Mononuclear cell (primary cell): ENCODE data around the gene TMEM174. TPM values are rescaled to one million over a fixed set of nuclear protein-coding genes. Genes with fewer than 3 reads are reported as not detected.

Source experiments
- H3K27me3 ChIP-seq: 2 replicates; pipeline ENCODE4 v1.6.0; 2011; ENCODE audit warnings: low read length, control low read depth; ENCODE audit not compliant: insufficient read depth
- H3K4me1 ChIP-seq: 2 replicates; pipeline ENCODE4 v1.5.1; 2011; ENCODE audit warnings: mild to moderate bottlenecking, low read length, control low read depth; ENCODE audit not compliant: insufficient read depth
- H3K4me3 ChIP-seq: 2 replicates; pipeline ENCODE4 v1.5.1; 2011; ENCODE audit warnings: mild to moderate bottlenecking, low read length, moderate library complexity
- H3K9me3 ChIP-seq: 2 replicates; pipeline ENCODE4 v1.5.1; 2011; ENCODE audit warnings: low read depth, mild to moderate bottlenecking, control low read depth, low read length
- total RNA-seq: library from RNA; depleted of rRNA; stranded (reverse); fragments of >200 nt; gene quantifications from one replicate; pipeline ENCODE4 v1.2.3, GENCODE V29; 2012

Gene TMEM174
- total RNA-seq, 1 donor, result not detected

DNA sequence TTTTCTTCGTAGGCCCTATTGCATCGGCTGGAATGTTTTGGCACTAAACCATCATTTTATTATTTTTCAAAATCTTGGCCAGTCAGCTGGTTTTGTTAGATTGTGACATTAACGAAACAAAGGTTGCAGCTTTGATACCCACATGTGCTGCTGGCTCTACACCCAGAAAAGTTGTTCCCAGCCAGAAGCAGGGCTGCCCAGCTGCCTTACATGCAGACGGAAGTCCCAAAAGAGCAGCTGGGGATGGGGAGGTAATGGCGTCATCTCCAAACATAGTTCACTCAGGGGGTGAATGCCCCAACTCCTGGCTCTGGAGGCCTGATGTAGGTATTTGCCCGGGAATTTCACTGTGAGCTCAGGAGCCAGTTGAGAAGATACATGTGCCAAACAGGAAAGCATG lies 29.3 kb upstream of the TMEM174 start:
- H3K27me3 ChIP-seq, result peaks cover 52% of the 10 kb centered on the region
- H3K9me3 ChIP-seq, result no peaks in the 10 kb centered on the region
- no peaks in the 10 kb centered on the region for H3K4me1 ChIP-seq
- H3K4me3 ChIP-seq, result no peak overlapping the region

DNA sequence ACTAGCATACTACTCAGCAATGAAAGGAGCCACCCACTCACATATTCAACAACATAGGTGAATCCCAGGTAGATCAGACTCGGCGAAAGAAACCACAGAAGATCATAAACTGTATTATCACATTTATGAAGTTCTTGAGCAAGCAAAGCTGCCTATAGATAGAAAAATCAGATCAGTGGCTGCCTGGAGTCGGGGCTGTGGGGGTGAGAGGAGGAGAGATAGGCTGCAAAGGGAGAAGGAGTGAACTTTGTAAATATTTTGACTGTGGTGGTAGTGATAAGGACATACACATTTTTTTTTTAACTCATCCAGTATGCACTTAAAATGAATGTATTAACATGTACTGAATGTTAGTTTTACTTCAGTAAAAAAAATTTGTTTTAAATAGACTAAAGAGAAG lies 23.5 kb upstream of the TMEM174 start:
- no peaks in the 10 kb centered on the region for H3K9me3 ChIP-seq
- H3K27me3 ChIP-seq, result peaks cover 45% of the 10 kb centered on the region
- no peak overlapping the region for H3K4me3 ChIP-seq
- H3K4me1 ChIP-seq, result no peaks in the 10 kb centered on the region

DNA sequence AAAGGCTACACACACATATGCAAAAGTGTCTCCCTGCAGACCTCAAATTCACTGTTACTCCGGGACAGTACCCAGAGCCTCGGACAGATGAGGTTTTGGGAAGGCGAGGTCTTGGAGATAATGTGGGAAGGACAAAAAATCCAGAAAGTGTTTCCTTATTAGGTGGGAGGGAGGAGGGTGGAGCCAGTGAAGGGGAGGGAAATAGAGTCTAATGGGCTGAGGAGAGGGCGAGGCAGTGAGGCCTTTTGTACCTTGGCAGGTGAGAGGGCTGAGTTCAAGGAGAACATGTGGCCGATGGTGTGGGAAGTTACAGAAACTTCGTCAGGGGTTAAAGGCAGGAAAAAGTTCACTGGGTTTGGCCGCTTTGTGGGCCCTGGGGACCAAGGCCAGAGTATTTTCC lies 22.1 kb upstream of the TMEM174 start:
- H3K4me3 ChIP-seq, result no peak overlapping the region
- no peaks in the 10 kb centered on the region for H3K4me1 ChIP-seq

DNA sequence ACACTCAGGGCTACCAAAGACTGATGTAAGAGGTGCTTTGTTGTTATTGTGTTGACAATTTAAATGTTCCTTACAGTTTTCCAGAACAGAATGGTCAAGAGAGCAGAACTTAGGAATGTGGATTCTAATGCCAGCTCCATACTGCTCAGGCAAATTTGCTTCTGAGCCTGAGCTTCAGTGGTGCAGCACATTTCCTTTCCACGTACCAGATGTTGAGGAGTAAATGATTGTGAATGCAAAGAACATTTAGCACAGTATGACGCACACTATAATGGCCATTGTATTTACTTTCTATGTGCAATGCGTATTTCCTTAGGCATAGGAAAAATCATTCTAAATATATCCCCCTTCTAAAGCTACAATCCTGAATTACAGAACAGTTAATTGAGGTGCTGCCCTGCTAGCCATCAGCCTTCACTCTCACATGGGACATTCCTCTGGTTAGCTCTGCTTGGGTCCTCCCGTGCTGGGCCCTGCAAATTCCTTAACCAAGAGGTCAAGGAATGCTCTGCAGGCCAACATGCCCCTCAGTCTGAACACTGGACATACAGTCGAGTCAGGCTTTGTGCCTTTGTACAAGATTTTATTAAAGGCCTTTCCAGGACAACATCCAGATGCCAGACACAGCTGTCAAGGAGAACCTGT lies 21.1 kb upstream of the TMEM174 start:
- Histone ChIP-seq H3K27me3 (peaks cover 47% of the 10 kb centered on the region), H3K9me3 (no peaks in the 10 kb centered on the region), H3K4me3 (no peak overlapping the region), H3K4me1 (no peaks in the 10 kb centered on the region)

More for the DNA sequence above, 22.1 kb upstream of the TMEM174 start:
- Histone ChIP-seq H3K9me3 (no peaks in the 10 kb centered on the region), H3K27me3 (peaks cover 43% of the 10 kb centered on the region)

DNA sequence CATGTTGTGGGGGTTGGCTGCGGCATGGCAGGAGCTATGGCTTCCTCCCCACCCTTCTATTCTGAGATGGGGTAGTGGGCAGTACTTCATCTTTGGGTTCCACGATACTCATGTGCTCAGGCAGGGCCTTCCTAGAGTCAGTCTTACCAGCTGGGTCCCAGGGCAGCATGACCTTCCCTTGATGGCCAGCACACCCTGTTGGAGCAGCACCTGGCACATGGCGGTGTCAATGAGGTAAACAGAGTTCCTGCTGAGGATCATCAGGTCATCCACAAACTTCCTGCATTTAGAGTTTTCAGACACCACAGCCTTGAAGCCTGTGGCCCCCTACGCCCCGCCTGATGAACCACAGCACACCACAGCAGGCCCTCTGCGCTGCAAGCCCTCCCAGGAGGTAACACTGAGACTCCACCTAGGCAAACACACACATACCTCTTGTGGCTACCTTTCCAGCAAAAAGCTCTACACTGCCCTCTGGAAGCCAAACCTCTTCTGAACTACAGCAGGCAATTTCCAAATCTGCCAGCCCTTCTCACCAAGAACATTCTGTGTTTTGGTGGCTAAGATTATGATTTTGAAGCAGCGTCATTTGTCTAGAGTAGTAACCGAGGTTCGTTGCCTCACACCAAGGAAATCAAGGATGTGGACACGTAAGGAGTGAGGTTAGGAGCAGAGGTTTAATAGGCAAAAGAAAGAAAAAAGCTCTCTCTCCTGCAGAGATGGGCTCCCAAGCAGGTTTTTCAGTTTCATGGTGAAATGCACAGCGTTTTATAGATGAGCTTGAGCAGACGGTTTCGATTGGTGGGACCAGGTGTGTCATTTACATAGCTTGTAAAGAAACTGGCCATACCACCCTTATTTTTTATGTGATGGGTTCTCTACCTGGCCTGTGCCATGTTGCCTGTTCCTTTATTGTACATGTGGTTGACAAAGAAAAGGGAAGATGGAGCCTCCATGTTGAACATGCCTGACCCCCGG lies 20.3 kb upstream of the TMEM174 start:
- no peaks in the 10 kb centered on the region for H3K9me3 ChIP-seq

DNA sequence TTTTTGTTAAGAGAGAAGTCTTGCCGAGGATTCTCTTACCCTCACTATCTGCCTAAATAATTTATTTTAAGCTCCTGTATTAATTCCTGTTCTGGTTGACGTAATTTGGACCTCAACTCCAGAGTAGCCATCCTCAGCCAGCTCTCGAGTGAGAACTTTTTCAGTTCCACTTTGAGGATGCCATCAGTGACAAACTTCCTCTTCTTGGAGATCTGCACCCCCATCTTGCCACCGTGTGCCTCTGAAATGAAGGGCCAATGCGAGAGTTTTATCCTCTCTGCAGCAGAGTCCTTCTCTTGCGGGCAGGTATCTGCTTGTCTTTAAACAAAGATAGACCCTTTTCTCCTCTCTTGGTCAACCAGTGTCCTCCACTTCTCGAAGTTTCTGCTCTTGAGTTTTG lies 19.5 kb upstream of the TMEM174 start:
- Histone ChIP-seq H3K4me3 (no peak overlapping the region), H3K27me3 (peaks cover 57% of the 10 kb centered on the region), H3K4me1 (no peaks in the 10 kb centered on the region), H3K9me3 (no peaks in the 10 kb centered on the region)

More for the DNA sequence above, 20.3 kb upstream of the TMEM174 start:
- Histone ChIP-seq H3K4me1 (no peaks in the 10 kb centered on the region), H3K27me3 (peaks cover 48% of the 10 kb centered on the region), H3K4me3 (no peak overlapping the region)

DNA sequence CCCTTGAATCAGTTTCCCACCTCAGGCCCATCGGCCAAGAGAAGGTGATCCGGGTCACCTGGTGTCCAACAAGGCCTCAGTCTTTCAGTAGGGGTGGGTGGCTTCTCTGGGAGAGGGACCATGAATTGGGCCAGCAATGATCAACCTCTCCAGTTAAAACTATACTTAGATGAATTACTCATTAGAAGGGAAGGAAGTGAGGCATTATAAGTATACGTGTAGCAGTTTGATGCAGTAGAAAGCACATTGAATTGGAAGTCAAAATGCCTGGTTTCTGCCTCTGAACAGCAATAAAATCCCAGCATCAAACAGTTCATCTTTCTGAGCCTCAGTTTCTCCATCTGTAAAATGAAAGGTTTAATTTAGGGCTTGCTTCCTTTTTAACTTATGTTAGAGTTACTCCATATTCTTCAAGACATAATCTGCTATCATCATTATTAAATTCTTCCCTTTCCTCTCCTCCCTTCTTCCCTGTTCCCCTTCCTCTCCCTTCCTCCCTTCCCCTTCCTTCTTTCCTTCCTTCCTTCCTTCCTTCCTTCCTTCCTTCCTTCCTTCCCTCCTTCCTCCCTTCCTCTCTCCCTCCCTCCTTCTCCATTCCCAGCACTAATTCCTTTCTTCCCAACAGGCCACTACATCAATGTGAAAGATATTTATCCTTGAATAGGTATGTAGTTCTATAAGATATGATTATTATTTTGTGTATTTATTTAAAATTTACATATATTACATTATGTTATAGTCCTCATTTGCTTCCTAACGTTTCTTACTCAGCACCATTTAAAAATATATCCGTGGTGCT lies 18.6 kb upstream of the TMEM174 start:
- H3K9me3 ChIP-seq, result no peaks in the 10 kb centered on the region
- H3K27me3 ChIP-seq, result peaks cover 62% of the 10 kb centered on the region

DNA sequence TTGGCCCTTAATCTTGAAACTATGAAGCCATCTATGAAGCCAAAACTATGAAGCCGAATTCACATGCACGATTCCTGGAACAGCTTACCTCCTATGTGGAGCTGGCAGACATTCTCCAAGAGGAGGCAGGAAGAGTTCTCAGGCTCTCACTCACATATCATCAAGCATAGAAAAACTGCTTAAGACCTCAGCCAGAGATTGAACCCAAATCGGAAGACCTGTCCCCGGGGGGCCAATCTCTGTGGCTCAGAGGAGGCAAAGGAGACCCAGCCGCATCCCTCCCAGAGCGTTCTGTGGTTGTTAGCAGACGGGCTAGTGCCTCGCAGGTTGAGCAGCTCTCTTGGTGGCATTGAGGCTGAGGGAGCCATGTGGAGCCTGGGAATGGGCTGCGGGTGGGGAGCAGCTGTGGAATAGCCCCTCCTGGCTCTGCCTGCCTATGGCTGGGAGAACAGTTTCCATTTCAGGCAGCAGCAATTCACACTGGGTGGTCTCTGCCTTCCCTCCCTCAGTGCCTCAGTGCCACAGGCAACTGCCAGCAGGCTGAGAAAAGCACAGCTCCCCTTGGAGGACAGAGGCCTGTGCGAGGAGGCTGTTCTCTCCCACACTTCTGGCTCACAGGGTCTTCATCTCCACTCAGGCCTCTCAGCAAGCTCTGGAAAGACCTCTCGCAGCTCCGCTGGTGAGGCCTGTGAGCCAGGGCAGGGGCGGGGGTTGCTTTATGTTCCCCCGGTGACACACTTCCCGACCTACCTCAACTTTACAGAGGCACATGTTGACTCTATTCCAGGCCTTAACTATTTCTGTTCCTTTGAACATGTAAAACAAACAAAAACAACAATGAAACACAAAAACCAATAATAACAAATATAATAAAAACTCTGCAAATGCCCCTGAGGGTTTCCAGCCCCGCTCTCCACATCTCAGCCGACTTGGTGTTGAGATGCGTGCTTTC lies 17.4 kb upstream of the TMEM174 start:
- Histone ChIP-seq H3K4me3 (no peak overlapping the region), H3K9me3 (no peaks in the 10 kb centered on the region), H3K27me3 (peaks cover 54% of the 10 kb centered on the region), H3K4me1 (peaks cover 12% of the 10 kb centered on the region)

More for the DNA sequence above, 18.6 kb upstream of the TMEM174 start:
- H3K4me3 ChIP-seq, result no peak overlapping the region
- peaks cover 3% of the 10 kb centered on the region for H3K4me1 ChIP-seq

DNA sequence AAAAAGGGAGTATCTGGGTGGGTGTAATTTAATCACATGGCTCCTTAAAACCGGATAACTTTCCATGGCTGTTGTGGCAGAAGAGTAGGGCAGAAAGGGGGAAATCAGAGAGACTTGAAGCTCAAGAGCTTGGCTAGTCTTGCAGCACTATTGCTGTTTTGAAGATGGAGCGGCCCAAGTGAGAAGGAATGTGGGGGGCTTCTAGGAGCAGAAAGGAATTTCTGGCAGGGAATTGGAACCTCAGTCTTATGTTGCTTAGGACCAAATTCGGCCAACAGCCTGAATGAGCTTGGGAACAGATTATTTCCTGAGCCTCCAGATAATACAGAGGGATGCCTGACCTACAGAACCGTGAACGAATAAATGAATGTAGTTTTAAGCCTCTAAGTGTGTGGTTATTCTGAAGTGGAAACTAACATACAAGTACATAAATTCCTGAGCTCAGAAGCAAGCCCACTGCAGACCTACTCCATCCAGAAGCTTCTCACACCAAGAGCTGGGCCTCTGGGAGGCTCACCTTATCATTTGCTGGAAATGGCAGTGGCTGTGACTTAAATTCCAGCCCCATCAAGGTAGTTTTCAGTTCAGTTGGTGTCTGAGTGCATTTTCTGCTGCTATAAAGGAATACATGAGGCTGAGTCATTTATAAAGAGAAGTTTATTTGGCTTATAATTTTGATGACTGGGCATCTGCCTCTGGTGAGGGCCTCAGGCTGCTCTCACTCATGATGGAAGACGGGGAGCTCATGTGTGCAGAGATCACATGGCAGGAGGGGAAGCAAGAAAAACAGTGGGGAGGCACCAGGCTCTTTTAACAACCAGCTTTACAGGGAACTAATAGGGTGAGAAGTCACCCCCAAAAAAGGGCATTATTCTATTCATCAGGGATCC lies 15.3 kb upstream of the TMEM174 start:
- Histone ChIP-seq H3K27me3 (peaks cover 68% of the 10 kb centered on the region), H3K4me1 (peaks cover 17% of the 10 kb centered on the region), H3K9me3 (no peaks in the 10 kb centered on the region), H3K4me3 (no peak overlapping the region)

DNA sequence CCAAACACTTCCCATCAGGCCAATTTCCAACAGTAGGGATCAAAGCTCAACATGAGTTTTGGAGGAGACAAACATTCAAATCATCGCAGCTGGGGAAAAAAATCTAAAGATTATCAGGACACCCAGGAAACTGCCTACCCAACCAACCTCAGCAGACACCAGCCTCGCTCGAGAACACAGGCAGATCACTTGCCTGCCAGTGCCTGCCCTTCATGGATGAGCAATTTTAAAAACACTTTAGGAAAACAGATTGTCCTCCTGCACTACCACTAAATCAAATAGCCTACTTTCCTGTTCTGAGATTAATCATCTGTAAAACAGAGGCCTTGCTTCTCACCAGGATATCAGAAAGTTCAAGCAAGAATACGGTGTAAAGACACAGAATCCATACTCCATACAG lies 14.7 kb upstream of the TMEM174 start:
- no peaks in the 10 kb centered on the region for H3K9me3 ChIP-seq
- peaks cover 17% of the 10 kb centered on the region for H3K4me1 ChIP-seq
- H3K27me3 ChIP-seq, result peaks cover 74% of the 10 kb centered on the region
- H3K4me3 ChIP-seq, result no peak overlapping the region

DNA sequence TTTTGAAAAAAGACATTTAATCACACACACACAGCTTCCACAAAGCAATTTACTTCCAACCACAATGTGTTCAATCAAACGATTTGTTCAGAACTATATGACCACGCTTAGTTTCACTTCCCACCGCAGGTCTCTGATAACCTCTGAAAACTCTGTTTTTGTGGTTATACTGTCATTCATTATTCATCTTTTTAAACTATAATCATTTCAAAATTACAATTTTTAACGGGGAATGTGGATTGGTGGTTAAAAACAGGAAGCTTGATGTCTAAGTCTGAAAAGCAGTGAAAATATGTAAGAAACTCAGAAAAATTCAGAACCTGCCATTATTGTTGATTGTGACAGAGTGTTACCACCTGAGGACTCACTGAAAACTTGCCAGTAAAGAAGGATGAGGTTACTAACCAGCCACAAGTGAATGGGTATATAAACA lies 12.7 kb upstream of the TMEM174 start:
- Histone ChIP-seq H3K4me3 (no peak overlapping the region), H3K27me3 (peaks cover 89% of the 10 kb centered on the region), H3K9me3 (no peaks in the 10 kb centered on the region), H3K4me1 (peaks cover 17% of the 10 kb centered on the region)

DNA sequence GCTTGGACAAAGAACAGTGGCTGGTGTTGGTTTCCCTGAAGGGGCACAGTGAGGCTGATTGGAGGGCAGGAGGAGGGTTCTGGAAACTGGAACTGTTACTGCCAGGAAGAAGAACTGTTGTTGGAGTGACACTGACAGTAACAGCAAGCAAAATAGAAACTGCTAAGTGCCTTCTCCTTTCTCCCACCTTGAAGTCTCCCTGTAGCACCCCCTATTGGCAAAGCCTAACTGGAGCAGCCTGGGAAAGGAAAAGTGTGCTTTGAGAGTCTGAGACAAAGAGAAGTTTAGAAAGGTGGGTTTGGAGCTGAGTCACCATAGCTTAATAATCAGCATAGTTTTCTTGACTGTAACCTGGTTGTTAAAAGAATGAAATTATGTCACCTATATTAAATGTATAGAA lies 2.5 kb upstream of the TMEM174 start:
- no peaks in the 10 kb centered on the region for H3K9me3 ChIP-seq
- H3K4me1 ChIP-seq, result no peaks in the 10 kb centered on the region
- H3K4me3 ChIP-seq, result no peak overlapping the region
- peaks cover 86% of the 10 kb centered on the region for H3K27me3 ChIP-seq

DNA sequence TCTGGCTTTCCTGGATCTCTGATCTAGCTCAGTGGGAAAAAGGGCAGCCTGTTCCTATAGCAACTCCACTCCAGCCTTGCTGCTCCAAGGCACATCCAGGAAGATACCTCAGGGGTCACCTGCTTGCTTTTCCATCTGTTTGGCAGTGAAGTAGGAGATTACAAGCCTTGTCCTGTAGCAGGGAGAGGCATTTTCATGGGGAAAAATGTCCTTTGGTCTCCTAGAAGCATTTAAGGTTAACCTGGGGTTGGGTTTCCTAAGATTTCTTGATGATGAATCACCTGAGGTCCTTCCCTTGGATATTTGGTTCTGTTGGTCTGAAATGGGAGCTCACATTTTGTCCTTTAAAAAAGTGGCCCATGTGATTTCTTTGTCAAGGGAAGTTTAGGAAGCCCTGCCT lies 1.5 kb upstream of the TMEM174 start:
- no peak overlapping the region for H3K4me3 ChIP-seq
- H3K4me1 ChIP-seq, result no peaks in the 10 kb centered on the region
- H3K27me3 ChIP-seq, result peaks cover 85% of the 10 kb centered on the region
- H3K9me3 ChIP-seq, result no peaks in the 10 kb centered on the region
